AG04449 (cell line): Measurements from ENCODE around the gene LRP1-AS.
"Not testable (repeated sequence)": the region's sequence is repeated elsewhere in the genome, so short reads cannot be mapped to it uniquely, and the experiment has no call there.

Experiments used
- CTCF ChIA-PET: fragments of 350-600 bp; formaldehyde crosslinking; extraction: SDS; loops from one replicate; lab custom pipeline; 2021; ENCODE audit warnings: antibody characterized with exemption; lab: Yijun Ruan, JAX
- POLR2A ChIA-PET: fragments of 400-600, 350-600 bp; formaldehyde crosslinking; extraction: SDS; loops from one replicate; lab custom pipeline; 2020; ENCODE audit warnings: antibody characterized with exemption, inconsistent platforms; lab: Yijun Ruan, JAX
- DNase-seq: peaks from one replicate; pipeline ENCODE4 v3.0.0-alpha.2; 2010; ENCODE audit warnings: low read depth, low spot score
- H3K4me3 ChIP-seq: 2 replicates; pipeline ENCODE4 v1.5.1; 2011; ENCODE audit warnings: low read depth, mild to moderate bottlenecking, control low read depth, low read length
- TF ChIP-seq, protein P1 (sequence below): IDR thresholded peaks from one replicate; pipeline ENCODE4 v1.5.1; 2011; ENCODE audit warnings: mild to moderate bottlenecking, moderate library complexity, low read length, control low read depth, inconsistent platforms; ENCODE audit not compliant: insufficient read depth; ENCODE audit errors: missing control alignments

Gene LRP1-AS

DNA sequence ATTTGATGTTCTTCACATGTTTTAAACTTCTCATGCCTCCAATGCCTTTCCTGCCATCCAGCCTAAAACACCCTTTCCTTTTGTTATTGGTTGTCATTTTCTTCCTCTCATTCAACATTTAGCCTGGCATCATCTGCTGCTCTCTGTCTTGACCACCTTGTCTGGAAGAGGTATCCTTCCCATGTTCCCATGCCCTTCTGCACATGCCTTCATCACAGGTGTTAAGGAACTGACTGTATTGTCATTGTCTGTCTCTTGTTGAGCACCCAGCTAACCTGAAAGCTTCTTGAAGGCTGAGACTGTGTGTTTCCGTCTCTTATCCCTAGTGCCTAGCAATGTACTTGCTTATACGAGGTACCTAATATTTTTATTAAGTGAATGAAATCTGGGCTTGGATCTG lies 23.6 kb downstream of the LRP1-AS start:
- TF ChIP-seq, protein P1, sequence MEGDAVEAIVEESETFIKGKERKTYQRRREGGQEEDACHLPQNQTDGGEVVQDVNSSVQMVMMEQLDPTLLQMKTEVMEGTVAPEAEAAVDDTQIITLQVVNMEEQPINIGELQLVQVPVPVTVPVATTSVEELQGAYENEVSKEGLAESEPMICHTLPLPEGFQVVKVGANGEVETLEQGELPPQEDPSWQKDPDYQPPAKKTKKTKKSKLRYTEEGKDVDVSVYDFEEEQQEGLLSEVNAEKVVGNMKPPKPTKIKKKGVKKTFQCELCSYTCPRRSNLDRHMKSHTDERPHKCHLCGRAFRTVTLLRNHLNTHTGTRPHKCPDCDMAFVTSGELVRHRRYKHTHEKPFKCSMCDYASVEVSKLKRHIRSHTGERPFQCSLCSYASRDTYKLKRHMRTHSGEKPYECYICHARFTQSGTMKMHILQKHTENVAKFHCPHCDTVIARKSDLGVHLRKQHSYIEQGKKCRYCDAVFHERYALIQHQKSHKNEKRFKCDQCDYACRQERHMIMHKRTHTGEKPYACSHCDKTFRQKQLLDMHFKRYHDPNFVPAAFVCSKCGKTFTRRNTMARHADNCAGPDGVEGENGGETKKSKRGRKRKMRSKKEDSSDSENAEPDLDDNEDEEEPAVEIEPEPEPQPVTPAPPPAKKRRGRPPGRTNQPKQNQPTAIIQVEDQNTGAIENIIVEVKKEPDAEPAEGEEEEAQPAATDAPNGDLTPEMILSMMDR = no peak
- CTCF ChIA-PET = interaction anchor here (0.9 to 24.7 kb wide), 42 partner anchors 7 to 454 kb away, joined by 3 to 874 read pairs (median 7); partner anchors contain the start of genes LRP1-AS, NEMP1, SHMT2 and STAC3
- POLR2A ChIA-PET = interaction anchor here (0.7 to 1.0 kb wide), 2 partner anchors 10 to 31 kb away, joined by 3 to 4 read pairs; no protein-coding TSS in a partner anchor
- no peak for DNase-seq
- H3K4me3 ChIP-seq = no peak overlapping the region

DNA sequence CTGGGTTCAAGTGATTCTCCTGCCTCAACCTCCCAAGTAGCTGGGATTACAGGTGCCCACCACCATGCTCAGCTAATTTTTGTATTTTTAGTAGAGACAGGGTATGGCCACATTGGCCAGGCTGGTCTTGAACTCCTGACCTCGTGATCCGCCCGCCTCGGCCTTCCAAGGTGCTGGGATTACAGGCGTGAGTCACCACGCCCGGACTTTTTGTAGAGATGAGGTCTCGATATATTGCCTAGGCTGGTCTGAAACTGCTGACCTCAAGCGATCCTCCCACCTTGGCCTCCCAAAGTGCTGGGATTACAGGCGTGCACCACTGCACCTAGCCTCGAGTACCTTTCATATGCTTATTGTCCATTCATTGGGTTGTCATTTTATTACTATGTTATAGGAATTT lies 26.7 kb downstream of the LRP1-AS start:
- H3K4me3 ChIP-seq, POLR2A ChIA-PET, DNase-seq: not testable (repeated sequence)
- CTCF ChIA-PET = interaction anchor here (0.8 to 24.7 kb wide), 8 partner anchors 9 to 124 kb away, joined by 3 to 874 read pairs (median 22); partner anchors contain the start of gene STAT6

DNA sequence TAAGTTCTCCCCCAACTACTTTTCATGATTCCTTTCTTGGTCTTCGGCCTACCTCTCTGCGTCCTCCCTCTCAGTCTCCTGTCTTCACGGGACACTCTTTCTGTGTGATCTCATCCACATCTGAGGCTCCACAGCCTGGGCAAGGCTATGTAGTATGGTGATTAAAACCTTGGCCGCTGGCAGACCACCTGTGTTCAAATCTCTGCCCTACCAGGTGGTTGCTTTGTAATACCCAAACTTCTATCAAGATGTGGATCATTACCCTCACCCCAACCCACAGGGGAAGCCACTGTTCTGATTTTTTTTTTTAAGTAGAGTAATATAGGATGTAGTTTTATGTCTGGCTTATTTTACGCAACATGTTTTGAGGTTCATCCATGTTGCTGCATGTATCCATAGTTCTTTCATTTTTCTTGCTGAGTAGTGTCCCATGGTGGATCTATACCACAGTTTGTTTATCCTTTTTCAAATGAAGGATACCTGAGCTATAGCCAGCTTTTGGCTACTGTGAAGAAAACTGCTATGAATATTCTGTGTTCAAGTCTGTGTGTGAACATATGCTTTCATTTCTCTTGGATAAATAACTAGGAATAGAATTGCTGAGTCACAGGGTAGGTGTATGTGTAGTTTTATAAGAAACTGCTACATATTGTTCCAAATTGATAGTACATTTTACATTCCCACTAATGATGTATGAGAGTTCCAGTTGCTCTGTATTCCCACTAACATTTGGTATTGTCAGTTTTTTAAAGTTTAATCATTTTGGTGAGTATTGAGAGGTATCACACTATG lies 27.9 kb downstream of the LRP1-AS start:
- ChIA-PET POLR2A (interaction anchor here (1.6 kb wide), 1 partner anchor 31 kb away, joined by 3 read pairs; the partner anchor contains the start of gene NAB2), CTCF (interaction anchor here (1.1 to 24.7 kb wide), 5 partner anchors 8 to 95 kb away, joined by 3 to 874 read pairs (median 148); partner anchors contain the start of gene STAT6)
- TF ChIP-seq, protein P1 = no peak
- no peak for DNase-seq
- no peak overlapping the region for H3K4me3 ChIP-seq

DNA sequence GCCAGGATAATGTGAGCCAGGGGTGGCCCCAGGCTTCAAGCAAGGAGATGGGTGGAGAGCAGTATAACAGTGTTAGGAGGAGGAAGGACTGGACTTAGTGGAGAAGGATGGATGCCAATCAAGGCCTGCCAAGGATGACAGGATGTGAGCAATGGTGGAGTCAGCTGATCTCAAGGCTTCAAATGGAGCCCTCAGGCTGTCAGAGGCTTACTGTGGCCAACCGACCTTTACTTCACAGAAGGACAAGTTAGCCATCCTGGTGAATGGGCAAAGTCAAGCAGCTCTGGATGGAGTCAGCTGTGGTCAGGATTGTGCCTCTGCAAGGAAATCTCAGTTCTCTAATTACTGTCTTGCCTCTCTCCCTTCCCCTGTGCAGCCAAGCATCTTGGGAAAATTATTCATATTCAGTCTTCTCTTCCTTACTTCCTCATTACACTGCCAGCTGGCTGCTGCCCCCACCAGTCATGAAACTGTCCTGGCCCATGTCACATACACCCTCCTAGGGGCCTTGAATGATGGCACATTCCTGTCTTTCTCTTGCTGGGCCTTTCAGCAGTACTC lies 28.6 kb downstream of the LRP1-AS start:
- TF ChIP-seq, protein P1 = no peak
- ChIA-PET CTCF (interaction anchor here (1.1 to 24.7 kb wide), 7 partner anchors 7 to 344 kb away, joined by 3 to 874 read pairs (median 6); partner anchors contain the start of gene LRP1), POLR2A (interaction anchor here (1.6 kb wide), 1 partner anchor 30 kb away, joined by 3 read pairs; the partner anchor contains the start of gene NAB2)
- no peak overlapping the region for H3K4me3 ChIP-seq
- no peak for DNase-seq

- no peak for DNase-seq
- TF ChIP-seq, protein P1 = no peak
- ChIA-PET CTCF (interaction anchor here (0.6 to 24.7 kb wide), 8 partner anchors 9 to 62 kb away, joined by 3 to 874 read pairs (median 3); partner anchors contain the start of genes LRP1 and NAB2), POLR2A (interaction anchor here (0.8 kb wide), 1 partner anchor 13 kb away, joined by 3 read pairs; no protein-coding TSS in a partner anchor)
- no peak overlapping the region for H3K4me3 ChIP-seq
These were observed 30.7 kb downstream of the LRP1-AS start for GRCh38 chr12:57116580-57117281.
